Esophagus muscularis mucosa (tissue), 4 donors: ENCODE data around the gene MZF1. TPM values are rescaled to one million over a fixed set of nuclear protein-coding genes. Genes with fewer than 3 reads are reported as not detected.
"Not testable (repeated sequence)": the region's sequence is repeated elsewhere in the genome, so short reads cannot be mapped to it uniquely, and the experiment has no call there.

Experiments
- DNase-seq: peaks from one replicate; pipeline ENCODE4 v3.0.0-alpha.2; 2017; ENCODE audit errors: extremely low spot score
- H3K27ac ChIP-seq, 4 donors: fragments of 200-600 bp; sonication (generic); replicated peaks in 1 of 4; 1 replicate in 3 of 4; 2 replicates in 1 of 4; pipeline ENCODE4 v1.5.1; 2016 to 2019; ENCODE audit warnings: mild to moderate bottlenecking in 1 of 4
- H3K27me3 ChIP-seq, 4 donors: fragments of 200-600 bp; sonication (generic); one replicate each; pipeline versions ENCODE4 v1.5.1 to v1.6.0; 2016 to 2019
- H3K36me3 ChIP-seq, 4 donors: fragments of 200-600 bp; sonication (generic); one replicate each; pipeline ENCODE4 v1.5.1; 2016 to 2019
- H3K4me1 ChIP-seq, 4 donors: fragments of 200-600 bp; sonication (generic); one replicate each; pipeline ENCODE4 v1.5.1; 2016 to 2019
- H3K4me3 ChIP-seq, 4 donors: fragments of 200-600 bp; sonication (generic); 1 replicate in 2 of 4; 2 replicates in 2 of 4; pipeline ENCODE4 v1.5.1; 2016 to 2019; ENCODE audit warnings: mild to moderate bottlenecking in 4 of 4, moderate library complexity in 1 of 4
- H3K9me3 ChIP-seq, 4 donors: fragments of 200-600 bp; sonication (generic); 1 replicate in 3 of 4; 2 replicates in 1 of 4; pipeline ENCODE4 v1.5.1; 2016 to 2019
- CTCF ChIP-seq, 3 experiments: fragments of 200-600 bp in 2 of 3; fragments of 450-650 bp in 1 of 3; sonication (generic) in 2 of 3; IDR thresholded peaks; one replicate each; pipeline ENCODE4 v1.5.1; 2017 to 2019; ENCODE audit warnings: antibody characterized with exemption in 3 of 3, mild to moderate bottlenecking in 2 of 3, moderate library complexity in 1 of 3
- EP300 ChIP-seq: sonication (generic); formaldehyde crosslinking; IDR thresholded peaks from one replicate; pipeline ENCODE4 v1.6.1; 2017; ENCODE audit warnings: antibody characterized with exemption
- POLR2A ChIP-seq: fragments of 450-650 bp; IDR thresholded peaks from one replicate; pipeline ENCODE4 v1.6.1; 2017; ENCODE audit warnings: antibody characterized with exemption, moderate library complexity, mild to moderate bottlenecking, low read depth
- POLR2AphosphoS5 ChIP-seq, 2 donors: sonication (generic); formaldehyde crosslinking; IDR thresholded peaks; one replicate each; pipeline ENCODE4 v1.6.1; 2017; ENCODE audit warnings: antibody characterized with exemption in 2 of 2
- WGBS: methylation state at CpG from one replicate; pipeline ENCODE4 v1.1.5; 2018; 5-methylcytosine and 5-hydroxymethylcytosine counted together
- intact Hi-C: fragments of 100-400 bp; cut with DNase I; formaldehyde crosslinking; loops from one replicate; pipeline ENCODE4 v1.15.1; 2023
- total RNA-seq, 4 donors: library from RNA; depleted of rRNA; stranded (reverse); fragments of >200 nt; gene quantifications; one replicate each; pipeline versions ENCODE4 v1.1.0 to v1.2.1, GENCODE V29; 2016

MZF1 gene
- 10 to 100 TPM; 20.5 to 29.3 (median 22.4) TPM for total RNA-seq

- Histone ChIP-seq H3K4me3 (peak within 1 kb of the TSS; percentile 64 to 87 (median 67)), H3K27ac (peak within 1 kb of the TSS; percentile 91 to 99 (median 96)), H3K36me3 (peaks cover 0 to 32% (median 25%) of the 10 kb centered on the region in 4 donors), H3K27me3 (no peaks in the 10 kb centered on the region), H3K9me3 (no peaks in the 10 kb centered on the region), H3K4me1 (peaks cover 26 to 53% (median 45%) of the 10 kb centered on the region in 4 donors)
- WGBS: 0% methylated on average over 58 of the region's 75 CpGs
- peak; percentile 100 for DNase-seq
- intact Hi-C loops: no loop called here
- peak in 2 of 3 experiments; percentile 17 to 20 for TF ChIP-seq CTCF (IDR thresholded peaks at IDR 0.05)
- peak; percentile 78 to 92 for TF ChIP-seq POLR2AphosphoS5 (IDR thresholded peaks at IDR 0.05)
- peak; percentile 33 for TF ChIP-seq POLR2A
- TF ChIP-seq EP300: no peak
Observed at GRCh38 chr19:58572818-58573657, at the start of gene MZF1. MZF1 (minus strand) TSS chr19:58573335; CDS start chr19:58571389, 1,946 bp downstream.

DNA sequence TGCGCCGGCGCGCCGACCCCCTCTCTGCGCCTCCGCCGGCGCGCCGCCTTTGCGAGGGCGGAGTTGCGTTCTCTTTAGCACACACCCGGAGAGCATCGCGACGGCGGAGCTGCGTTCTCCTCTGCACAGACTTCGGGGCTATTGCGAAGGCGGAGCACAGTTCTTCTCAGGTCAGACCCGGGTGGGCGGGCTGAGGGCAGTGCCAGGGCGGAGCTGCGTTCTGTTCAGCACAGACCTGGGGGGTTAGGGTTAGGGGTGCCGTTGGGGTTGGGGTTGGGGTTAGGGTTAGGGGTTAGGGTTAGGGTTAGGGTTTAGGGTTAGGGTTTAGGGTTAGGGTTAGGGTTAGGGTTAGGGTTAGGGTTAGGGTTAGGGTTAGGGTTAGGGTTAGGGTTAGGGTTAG lies 34.1 kb upstream of the MZF1 start:
- H3K9me3 ChIP-seq, H3K27me3 ChIP-seq, H3K4me1 ChIP-seq, H3K36me3 ChIP-seq, H3K27ac ChIP-seq, intact Hi-C loops, DNase-seq, H3K4me3 ChIP-seq: not testable (repeated sequence)
- 90% methylated on average over 18 of the region's 28 CpGs for WGBS

- DNase-seq, H3K27ac ChIP-seq, H3K27me3 ChIP-seq, H3K36me3 ChIP-seq, H3K4me3 ChIP-seq, intact Hi-C loops, H3K9me3 ChIP-seq, H3K4me1 ChIP-seq: not testable (repeated sequence)
- TF ChIP-seq CTCF (IDR thresholded peaks at IDR 0.05): peak in 2 of 3 experiments; percentile 17 to 33
- WGBS: 84% methylated on average over 11 of the region's 62 CpGs
Observed at GRCh38 chr19:58606251-58606896, 33.2 kb upstream of the MZF1 start.

GRCh38 chr19:58586133-58586765 lies 13.1 kb upstream of the MZF1 start:
- intact Hi-C loops: no loop called here
- no peak overlapping the region for H3K4me3 ChIP-seq
- H3K27ac ChIP-seq: no peak overlapping the region
- TF ChIP-seq POLR2AphosphoS5 (IDR thresholded peaks at IDR 0.05): no peak
- no peak for TF ChIP-seq CTCF (IDR thresholded peaks at IDR 0.05)
- no peak for TF ChIP-seq EP300
- TF ChIP-seq POLR2A: no peak
- peaks cover 15 to 34% (median 29%) of the 10 kb centered on the region in 4 donors for H3K36me3 ChIP-seq
- H3K27me3 ChIP-seq: no peaks in the 10 kb centered on the region
- no peaks in the 10 kb centered on the region for H3K9me3 ChIP-seq
- WGBS: 97% methylated on average over 4 of the region's 4 CpGs
- no peak for DNase-seq
- H3K4me1 ChIP-seq: peaks cover 5 to 7% (median 6%) of the 10 kb centered on the region in 4 donors
